NB4 (cell line): ENCODE results near the gene ERMN.

Source experiments
- CTCF ChIP-seq: IDR thresholded peaks from one replicate; pipeline ENCODE4 v1.5.1; 2012; ENCODE audit warnings: low read depth, low read length
- MAX ChIP-seq: IDR thresholded peaks from 2 replicates; pipeline ENCODE4 v1.6.1; 2011; ENCODE audit warnings: low read depth, low read length
- MYC ChIP-seq: IDR thresholded peaks from 2 replicates; pipeline ENCODE4 v1.6.1; 2011; ENCODE audit warnings: low read depth, low read length
- POLR2A ChIP-seq: IDR thresholded peaks from 2 replicates; pipeline ENCODE4 v1.6.1; 2011; ENCODE audit warnings: mild to moderate bottlenecking; ENCODE audit not compliant: insufficient read length; ENCODE audit errors: extremely low read depth

- TF ChIP-seq CTCF (no peak), POLR2A (no peak), MAX (no peak), MYC (no peak)
Observed at GRCh38 chr2:157375384-157375783, 49.8 kb upstream of the ERMN start.
